SK-N-DZ (cell line): ENCODE measurements around the gene ING5.

Experiments
- DNase-seq: peaks from one replicate; pipeline ENCODE4 v3.0.0-alpha.2; 2015; ENCODE audit warnings: low spot score

Gene ING5

GRCh38 chr2:241776336-241777169 lies 74.7 kb downstream of the ING5 start, which contains the start of gene GAL3ST2:
TSS of gene GAL3ST2 (plus strand) at chr2:241776822. CDS start at chr2:241776956, 134 bp downstream.
- DNase-seq, result no peak

- no peak for DNase-seq
These were observed 75.4 kb downstream of the ING5 start for GRCh38 chr2:241777170-241777685.

- DNase-seq, result no peak
These were observed 76.1 kb downstream of the ING5 start for GRCh38 chr2:241777686-241778627.
